ENCODE results near the gene TNFRSF1A. TPM values are rescaled to one million over a fixed set of nuclear protein-coding genes. Genes with fewer than 3 reads are reported as not detected.

Gene TNFRSF1A
- total RNA-seq, 1 experiment from 2014 or later, result 34.3 TPM

DNA sequence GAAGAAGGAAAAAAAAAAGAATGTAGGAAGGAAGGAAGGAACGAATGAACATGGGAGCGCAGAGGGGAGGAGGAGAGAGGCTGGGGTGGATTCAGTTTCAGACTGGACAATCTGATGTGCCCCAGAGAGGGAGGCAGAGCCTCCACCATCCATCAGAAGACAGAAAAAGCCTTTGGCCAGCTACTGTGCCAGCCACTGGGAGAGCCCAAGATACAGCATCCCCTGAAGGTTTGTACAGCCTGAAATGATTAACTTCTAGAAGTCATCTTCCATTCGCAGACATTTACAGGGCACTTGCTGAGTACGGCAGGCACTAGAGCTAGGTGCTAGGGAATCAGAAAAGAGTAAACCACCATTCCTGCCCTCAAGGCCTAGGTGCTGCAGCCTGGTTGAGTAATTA lies 22.4 kb downstream of the TNFRSF1A start:
- Histone ChIP-seq H3K27ac (no peak overlapping the region), H3K4me1 (peaks cover 5% of the 10 kb centered on the region), H3K4me3 (no peak overlapping the region), H3K27me3 (peaks cover 18% of the 10 kb centered on the region), H3K9me3 (replicated peaks) (no peaks in the 10 kb centered on the region), H3K36me3 (no peaks in the 10 kb centered on the region)
- no peak for DNase-seq

DNA sequence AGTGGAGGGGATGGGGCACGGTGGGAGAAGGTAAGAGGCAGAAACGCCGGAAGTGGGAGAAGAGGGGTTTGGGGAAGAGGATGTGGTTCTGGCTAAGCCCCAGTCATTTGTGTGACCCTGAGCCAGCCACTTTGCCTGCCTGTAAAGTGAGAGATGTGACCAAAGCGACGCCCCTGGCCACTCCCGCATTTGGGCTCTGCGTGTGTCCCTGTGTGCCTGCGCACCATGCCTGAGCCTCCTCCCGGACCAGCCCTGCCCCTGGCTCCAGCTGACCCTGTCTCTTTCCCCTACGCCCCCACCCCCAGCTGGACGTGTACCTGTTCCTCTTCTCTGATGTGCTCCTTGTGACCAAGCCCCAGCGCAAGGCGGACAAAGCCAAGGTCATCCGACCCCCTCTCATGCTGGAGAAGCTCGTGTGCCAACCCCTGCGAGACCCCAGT lies 23.4 kb downstream of the TNFRSF1A start:
- H3K4me3 ChIP-seq, result no peak overlapping the region
- H3K9me3 ChIP-seq (replicated peaks), result no peaks in the 10 kb centered on the region
- no peak for DNase-seq
- no peaks in the 10 kb centered on the region for H3K36me3 ChIP-seq
- H3K27me3 ChIP-seq, result peaks cover 18% of the 10 kb centered on the region
- H3K27ac ChIP-seq, result no peak overlapping the region
- H3K4me1 ChIP-seq, result peaks cover 5% of the 10 kb centered on the region

DNA sequence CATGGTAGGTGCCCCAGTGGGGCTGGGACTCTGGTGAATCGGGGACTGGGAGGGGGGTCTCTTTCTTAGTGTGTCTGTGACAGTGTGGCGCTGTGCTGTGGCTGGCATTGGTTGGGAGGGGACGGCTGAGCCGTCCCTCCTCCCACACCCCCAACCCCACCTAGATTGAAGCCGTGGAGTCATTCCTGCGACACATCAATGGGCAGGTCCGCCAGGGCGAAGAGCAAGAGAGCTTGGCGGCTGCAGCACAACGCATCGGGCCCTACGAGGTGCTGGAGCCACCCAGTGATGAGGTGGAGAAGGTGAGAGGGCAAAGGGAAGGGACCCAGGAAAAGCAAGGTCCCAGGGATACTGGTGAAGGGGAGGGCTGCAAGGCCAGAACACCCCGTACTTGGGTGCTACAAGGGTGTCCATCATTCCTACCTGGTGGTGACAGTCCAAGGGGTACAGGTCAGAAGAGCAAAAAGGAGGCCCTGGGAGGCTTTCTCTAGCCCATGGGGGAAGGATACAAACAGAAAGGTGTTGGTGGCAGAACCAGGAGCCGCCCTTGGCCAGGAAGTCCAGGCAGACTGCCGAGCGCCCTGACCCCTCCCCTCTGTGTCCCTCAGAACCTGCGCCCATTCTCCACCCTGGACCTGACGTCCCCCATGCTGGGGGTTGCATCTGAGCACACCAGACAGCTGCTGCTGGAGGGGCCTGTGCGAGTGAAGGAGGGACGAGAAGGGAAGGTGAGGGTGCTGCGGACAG lies 24.0 kb downstream of the TNFRSF1A start:
- H3K27me3 ChIP-seq, result peaks cover 18% of the 10 kb centered on the region
- no peak for DNase-seq
- H3K27ac ChIP-seq, result no peak overlapping the region
- peaks cover 1% of the 10 kb centered on the region for H3K4me1 ChIP-seq
- no peaks in the 10 kb centered on the region for H3K9me3 ChIP-seq (replicated peaks)
- H3K4me3 ChIP-seq, result no peak overlapping the region
- no peaks in the 10 kb centered on the region for H3K36me3 ChIP-seq

DNA sequence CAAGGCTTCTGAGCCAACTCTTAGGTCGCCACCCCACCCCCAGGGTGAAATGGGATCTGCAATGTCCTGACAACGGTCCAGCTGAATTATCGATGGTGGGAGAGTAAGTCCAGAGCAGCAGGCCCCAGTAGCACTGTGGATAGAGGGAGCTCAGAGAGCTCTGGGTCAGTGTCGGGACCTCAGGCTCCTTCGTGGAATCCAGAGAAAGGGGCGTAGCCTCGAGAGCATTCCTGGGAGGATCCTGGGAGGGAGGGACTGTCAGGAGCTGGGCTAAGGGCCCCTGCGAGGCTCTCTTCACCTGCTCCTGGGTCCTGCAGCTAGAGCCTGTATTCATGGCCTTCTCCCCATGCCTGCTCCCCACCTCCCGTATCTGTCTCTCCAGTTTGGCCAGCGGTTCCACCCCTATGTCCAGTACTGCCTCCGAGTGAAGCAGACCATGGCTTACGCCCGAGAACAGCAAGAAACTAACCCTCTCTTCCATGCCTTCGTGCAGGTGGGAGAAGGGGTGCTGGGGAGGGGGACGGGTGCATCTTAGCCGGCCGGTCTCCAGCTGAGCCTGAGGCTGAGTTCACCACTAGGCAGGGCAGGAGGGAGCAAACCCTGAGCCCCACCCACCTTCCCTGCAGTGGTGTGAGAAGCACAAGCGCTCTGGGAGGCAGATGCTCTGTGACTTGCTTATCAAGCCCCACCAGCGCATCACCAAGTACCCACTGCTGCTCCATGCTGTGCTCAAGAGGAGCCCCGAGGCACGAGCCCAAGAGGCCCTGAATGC lies 24.8 kb downstream of the TNFRSF1A start:
- no peak for DNase-seq
- H3K4me1 ChIP-seq, result no peaks in the 10 kb centered on the region
- peaks cover 18% of the 10 kb centered on the region for H3K27me3 ChIP-seq
- H3K4me3 ChIP-seq, result no peak overlapping the region
- H3K9me3 ChIP-seq (replicated peaks), result no peaks in the 10 kb centered on the region
- no peak overlapping the region for H3K27ac ChIP-seq
- H3K36me3 ChIP-seq, result no peaks in the 10 kb centered on the region

DNA sequence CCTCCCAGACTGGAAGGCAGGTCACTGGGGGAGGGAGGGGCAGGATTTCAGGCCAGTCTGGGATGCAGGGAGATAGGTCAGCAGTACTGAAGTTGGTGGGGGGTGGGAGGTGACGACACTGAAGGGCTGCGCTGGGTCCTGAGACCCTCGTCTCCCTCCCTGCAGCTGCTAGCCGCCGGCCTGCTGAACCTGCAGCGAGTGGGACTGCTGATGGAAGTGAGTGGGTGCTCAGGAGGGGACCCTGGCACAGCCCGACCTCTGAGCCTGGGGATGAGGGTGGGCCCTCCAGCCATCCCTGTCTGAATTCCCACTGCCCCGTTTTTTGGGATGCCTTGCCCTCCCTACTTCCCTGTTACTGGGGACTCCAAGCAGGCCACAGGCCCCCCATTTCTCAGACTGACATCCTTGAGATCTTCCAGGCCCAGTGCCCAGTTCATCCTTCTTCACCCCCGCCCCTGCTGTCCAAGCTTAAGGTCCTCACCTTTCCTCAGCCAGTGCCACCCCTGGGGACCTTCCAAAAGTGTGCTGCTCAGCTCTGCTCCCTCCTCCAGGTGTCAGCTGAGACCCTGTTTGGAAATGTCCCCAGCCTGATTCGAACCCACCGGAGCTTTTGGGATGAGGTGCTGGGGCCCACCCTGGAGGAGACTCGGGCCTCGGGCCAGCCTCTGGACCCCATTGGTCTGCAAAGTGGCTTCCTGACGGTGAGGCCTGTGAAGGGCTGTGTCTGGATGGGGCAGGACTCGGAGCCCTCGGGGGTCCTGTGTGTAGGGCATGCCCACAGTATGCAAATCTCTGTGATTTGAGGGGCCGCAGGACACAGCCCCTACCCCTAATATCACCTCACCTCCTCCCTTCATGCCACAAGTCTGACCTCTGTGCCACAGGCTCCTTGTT lies 25.9 kb downstream of the TNFRSF1A start:
- Histone ChIP-seq H3K4me1 (no peaks in the 10 kb centered on the region), H3K27ac (no peak overlapping the region), H3K36me3 (no peaks in the 10 kb centered on the region), H3K4me3 (no peak overlapping the region), H3K27me3 (peaks cover 18% of the 10 kb centered on the region), H3K9me3 (replicated peaks) (no peaks in the 10 kb centered on the region)
- DNase-seq, result no peak

DNA sequence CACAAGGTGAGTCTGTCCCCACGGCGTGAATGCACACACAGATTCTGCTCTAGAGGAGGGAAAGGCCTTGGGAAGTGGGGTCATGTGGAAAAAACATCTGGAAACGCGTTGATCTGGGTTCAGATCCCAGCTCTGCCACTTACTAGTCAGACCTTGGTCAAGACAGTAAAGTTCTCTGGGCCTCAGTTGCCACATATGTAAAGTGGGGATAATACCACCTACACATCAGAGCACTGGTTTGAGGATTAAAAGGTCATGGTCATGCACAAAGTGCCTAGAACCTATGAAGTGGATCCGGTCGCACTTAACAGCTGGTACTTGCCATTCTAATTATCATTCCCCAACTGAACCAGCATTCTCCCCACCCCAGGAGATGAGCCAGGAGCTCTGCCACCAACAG lies 26.7 kb downstream of the TNFRSF1A start:
- Histone ChIP-seq H3K27ac (no peak overlapping the region), H3K36me3 (no peaks in the 10 kb centered on the region), H3K9me3 (replicated peaks) (no peaks in the 10 kb centered on the region), H3K4me1 (no peaks in the 10 kb centered on the region), H3K27me3 (peaks cover 18% of the 10 kb centered on the region), H3K4me3 (no peak overlapping the region)
- DNase-seq, result no peak

DNA sequence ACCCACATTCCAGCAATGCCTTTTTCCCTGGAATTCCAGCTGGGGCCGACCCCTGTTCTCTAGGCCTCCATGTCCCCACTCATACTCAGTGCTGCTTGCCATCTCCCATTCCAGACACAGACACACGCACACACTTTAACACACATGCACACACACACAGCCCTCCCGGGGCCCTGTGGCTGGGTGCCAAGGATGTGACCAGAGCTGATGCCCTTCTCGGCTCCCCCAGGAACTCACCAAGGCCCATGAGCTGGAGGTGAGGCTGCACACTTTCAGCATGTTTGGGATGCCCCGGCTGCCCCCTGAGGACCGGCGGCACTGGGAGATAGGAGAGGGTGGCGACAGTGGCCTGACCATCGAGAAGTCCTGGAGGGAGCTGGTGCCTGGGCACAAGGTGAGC lies 27.1 kb downstream of the TNFRSF1A start:
- Histone ChIP-seq H3K27me3 (peaks cover 18% of the 10 kb centered on the region), H3K27ac (no peak overlapping the region), H3K4me3 (no peak overlapping the region), H3K36me3 (no peaks in the 10 kb centered on the region), H3K9me3 (replicated peaks) (no peaks in the 10 kb centered on the region), H3K4me1 (no peaks in the 10 kb centered on the region)
- no peak for DNase-seq

DNA sequence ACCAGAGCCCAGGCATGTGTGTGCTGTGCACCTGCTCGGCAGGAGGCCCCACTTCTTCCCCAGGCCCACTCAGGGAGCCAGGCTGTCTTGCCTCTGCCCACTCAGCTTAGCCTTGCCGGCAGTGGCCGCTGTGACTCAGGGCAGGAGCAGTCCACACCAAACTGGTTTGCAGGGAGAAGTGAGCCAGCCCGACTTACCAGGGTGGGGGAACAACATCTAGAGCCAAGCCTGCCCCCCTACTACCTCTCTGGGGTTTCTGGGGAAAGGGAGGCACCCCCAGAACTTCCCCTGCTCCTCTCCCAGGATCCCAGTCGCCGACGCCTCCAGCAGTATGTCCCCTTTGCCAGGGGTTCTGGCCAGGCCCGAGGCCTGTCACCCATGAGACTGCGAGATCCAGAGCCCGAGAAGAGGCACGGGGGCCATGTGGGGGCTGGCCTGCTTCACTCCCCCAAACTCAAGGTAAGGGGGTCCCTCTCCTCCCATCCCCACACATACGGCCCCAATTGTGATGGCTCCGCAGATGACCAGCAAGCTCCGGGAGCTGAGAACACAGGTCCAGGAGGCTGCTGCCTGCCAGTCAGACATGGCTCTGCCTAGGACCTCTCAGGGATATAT lies 28.4 kb downstream of the TNFRSF1A start:
- peaks cover 18% of the 10 kb centered on the region for H3K27me3 ChIP-seq
- no peak for DNase-seq
- H3K27ac ChIP-seq, result no peak overlapping the region
- peaks cover 9% of the 10 kb centered on the region for H3K4me1 ChIP-seq
- H3K9me3 ChIP-seq (replicated peaks), result no peaks in the 10 kb centered on the region
- H3K4me3 ChIP-seq, result no peak overlapping the region
- H3K36me3 ChIP-seq, result no peaks in the 10 kb centered on the region

DNA sequence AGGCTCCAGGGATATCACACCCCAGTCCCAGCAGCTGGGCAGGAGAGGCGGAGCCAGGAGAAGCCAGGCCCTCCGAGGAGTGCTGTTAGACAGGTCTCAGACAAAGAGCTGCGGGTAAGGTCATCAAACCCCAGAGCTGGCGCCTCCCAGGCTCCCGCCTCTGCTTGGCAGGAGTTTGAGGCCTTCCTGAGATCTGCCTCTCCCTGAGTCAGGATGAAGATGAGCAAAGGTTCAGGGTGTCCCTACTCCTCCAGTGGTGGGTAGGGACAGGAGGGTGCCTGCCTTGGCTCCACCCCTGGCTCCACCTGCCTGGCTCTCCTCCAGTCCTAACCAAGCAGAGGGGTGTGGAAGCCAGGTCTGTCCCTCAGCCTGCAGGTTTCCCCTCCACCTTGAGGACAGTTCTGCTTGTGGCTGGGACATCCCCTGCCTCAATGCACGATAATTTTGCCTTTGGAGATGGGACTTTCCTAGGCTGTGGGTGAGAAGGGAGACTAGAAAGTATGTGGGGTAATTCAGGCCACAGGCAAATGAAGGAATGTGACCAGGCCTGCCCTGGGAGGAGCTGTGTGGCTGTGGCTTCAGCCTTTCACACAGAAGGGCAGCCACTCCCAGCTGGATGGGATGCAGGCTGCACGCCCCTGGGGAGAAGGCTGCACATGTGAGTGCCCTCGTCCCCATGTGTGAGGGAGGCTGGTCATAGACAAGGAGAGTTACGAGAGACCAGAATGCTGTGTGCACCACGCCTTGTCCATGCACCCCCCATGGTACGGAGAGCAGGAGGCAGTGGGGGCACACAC lies 29.1 kb downstream of the TNFRSF1A start:
- Histone ChIP-seq H3K27me3 (peaks cover 18% of the 10 kb centered on the region), H3K9me3 (replicated peaks) (no peaks in the 10 kb centered on the region), H3K36me3 (no peaks in the 10 kb centered on the region), H3K27ac (no peak overlapping the region), H3K4me1 (peaks cover 13% of the 10 kb centered on the region), H3K4me3 (no peak overlapping the region)
- DNase-seq, result peak; percentile 41 to 49

DNA sequence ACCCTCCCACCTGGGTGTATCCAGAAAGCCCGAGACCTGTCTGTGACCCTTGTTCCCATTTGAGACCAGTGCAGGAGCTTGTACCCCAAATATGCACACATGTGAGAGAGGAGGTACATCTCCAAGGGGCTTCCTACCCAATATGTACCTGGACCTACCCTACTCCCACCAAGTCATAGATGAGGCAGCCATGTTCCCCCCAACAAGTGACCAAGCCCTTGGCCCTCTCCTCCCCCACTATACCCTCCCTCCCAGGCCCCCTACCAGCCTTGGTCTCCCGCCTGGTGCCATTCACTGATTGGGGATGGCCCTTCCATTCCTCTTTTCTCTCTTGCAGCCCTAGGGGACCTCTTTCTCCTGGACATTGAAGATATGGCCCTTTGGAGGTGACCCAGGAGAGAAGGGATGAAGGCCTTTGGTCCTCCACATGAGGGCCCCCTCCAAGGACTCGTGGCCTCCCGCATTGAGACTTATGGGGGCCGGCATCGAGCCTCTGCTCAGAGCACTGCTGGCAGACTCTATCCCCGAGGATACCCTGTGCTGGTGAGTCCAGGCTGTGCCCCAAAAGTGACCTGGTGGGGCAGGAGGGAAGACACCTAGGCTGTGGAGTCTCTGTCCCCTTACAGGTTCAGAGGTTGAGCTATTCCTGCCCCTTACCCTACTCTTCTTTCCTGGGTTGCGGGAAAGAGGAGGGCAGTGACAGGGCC lies 29.9 kb downstream of the TNFRSF1A start:
- Histone ChIP-seq H3K4me3 (no peak overlapping the region), H3K27me3 (peaks cover 12% of the 10 kb centered on the region), H3K36me3 (no peaks in the 10 kb centered on the region), H3K27ac (no peak overlapping the region), H3K4me1 (peaks cover 13% of the 10 kb centered on the region), H3K9me3 (replicated peaks) (no peaks in the 10 kb centered on the region)
- no peak for DNase-seq

DNA sequence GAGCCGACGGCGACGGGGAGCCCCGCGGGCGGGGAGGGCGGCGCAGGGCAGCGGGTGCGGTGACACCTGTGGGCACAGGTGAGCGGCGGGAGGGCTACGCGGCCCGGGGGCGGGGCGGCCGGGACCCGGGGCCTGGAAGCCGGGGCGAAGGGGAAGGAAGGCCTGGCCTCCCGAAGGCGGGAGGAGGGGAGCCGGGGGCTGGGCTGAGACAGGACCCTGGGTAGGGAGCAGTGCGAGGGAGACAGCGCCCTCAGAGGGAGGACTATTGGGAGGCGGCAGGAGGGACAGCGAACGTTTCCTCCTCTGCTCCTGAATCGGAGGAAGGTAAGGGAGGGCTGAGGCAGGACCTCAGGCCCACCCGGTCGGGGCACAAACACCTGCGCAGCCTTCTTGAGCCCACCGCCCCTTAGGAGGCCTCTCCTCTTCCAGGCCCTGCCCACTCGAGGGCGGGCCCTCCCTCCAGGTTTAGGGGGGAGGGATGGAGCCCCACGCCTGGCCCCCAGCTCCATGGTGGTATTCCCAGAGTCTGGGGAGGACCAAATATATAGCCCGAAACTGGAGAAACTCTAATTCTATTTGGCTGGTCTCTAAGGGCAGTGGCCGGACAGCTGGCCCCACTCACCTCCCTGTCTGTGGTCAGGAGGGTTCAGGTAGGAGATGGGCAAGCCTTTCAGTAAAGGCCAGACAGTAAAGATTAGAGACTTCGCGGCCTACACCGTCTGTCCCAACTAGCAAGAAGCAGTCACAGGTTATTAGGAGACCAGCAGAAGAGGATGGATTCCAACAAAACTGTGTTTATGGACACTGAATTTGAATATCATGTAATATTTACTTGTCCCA lies 30.9 kb downstream of the TNFRSF1A start:
- Histone ChIP-seq H3K9me3 (replicated peaks) (no peaks in the 10 kb centered on the region), H3K36me3 (no peaks in the 10 kb centered on the region), H3K27me3 (peaks cover 3% of the 10 kb centered on the region; the same call in 1 of the 2 replicates), H3K27ac (no peak overlapping the region), H3K4me1 (peaks cover 13% of the 10 kb centered on the region), H3K4me3 (no peak overlapping the region)
- no peak for DNase-seq

DNA sequence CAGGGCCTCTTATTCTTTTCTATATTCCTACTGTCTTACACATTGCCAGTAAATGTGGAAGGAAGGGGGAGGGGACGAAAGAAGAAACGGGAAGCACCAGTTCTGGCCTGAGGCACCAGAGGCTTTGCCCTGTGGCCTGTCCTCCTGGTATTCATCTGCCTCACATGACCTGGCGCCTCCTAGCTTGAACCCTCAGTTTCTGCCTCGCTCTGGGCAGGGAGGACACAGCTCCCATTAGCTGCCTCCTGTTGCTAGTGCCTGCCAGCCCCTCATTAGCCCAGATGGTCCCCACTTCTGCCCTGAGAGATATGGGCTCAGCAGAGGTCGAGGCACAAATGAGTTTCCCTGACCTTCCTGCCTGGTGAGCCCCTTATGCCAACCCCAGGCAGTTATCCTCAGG lies 34.3 kb downstream of the TNFRSF1A start:
- Histone ChIP-seq H3K9me3 (replicated peaks) (no peaks in the 10 kb centered on the region), H3K36me3 (no peaks in the 10 kb centered on the region), H3K4me3 (no peak overlapping the region), H3K4me1 (peaks cover 13% of the 10 kb centered on the region), H3K27ac (no peak overlapping the region), H3K27me3 (no peaks in the 10 kb centered on the region)
- DNase-seq, result no peak

All from SJCRH30 (cell line).